Measurements from ENCODE around the gene PEA15.
A peak's percentile ranks its signal among the peaks of the same experiment; 100 is the strongest.

PEA15 gene

DNA sequence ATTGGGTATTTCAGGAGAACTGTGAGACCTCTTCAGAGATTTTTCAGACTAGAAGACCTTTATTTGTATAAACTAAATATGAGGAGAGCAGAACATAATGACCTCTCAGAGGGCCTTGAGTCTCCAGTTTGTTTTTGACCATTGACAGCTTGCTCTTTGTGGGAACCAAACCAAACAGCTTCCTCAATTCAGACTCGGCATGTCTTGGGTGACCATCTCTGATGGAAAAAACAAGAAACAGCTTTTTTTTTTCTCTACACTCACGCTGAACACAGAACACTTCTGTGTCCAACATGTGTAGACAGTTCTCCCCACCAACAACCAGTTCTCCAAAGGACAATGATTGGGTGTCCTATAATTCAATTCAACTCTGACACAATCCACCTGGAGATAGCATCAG, 42.3 kb upstream of the PEA15 start (continued):
- TF ChIP-seq, protein P1, sequence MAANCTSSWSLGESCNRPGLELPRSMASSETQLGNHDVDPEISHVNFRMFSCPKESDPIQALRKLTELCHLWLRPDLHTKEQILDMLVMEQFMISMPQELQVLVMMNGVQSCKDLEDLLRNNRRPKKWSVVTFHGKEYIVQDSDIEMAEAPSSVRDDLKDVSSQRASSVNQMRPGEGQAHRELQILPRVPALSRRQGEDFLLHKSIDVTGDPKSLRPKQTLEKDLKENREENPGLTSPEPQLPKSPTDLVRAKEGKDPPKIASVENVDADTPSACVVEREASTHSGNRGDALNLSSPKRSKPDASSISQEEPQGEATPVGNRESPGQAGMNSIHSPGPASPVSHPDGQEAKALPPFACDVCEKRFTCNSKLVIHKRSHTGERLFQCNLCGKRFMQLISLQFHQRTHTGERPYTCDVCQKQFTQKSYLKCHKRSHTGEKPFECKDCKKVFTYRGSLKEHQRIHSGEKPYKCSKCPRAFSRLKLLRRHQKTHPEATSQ (tag by site-specific recombination; IDR thresholded peaks at IDR 0.05), result no peak
- TF ChIP-seq ZBTB17 (tag by site-specific recombination; IDR thresholded peaks at IDR 0.05) (no peak), MEIS1 (CRISPR knock-in tag; IDR thresholded peaks at IDR 0.05; ENCODE audit: borderline replicate concordance) (no peak), BCL11B (tag by site-specific recombination; IDR thresholded peaks at IDR 0.05; ENCODE audit: low read depth) (no peak), ZNF221 (tag by site-specific recombination; IDR thresholded peaks at IDR 0.05; ENCODE audit: borderline replicate concordance) (no peak), ZNF416 (tag by site-specific recombination; IDR thresholded peaks at IDR 0.05) (no peak)

DNA sequence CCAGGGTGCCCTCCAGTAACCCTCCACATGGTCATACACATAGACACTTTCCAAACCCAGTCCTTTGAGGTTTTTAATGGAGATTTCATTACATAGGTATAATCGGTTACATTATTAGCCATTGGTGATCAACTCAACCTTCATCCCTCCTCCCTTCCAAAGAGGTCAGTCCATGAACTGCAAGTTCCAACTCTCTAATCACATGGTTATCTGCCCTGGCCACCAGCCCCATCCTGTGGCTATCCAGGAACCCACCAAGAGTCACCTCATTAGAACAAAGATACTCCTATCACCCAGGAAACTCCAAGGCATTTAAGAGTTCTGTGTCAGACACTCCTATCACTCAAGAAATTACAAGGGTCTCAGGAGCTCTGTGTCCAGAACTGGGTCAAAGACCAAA, 41.6 kb upstream of the PEA15 start:
- ChIA-PET POLR2A (no interaction called here), CTCF (interaction anchor here (0.9 to 2.2 kb wide), 4 partner anchors 9 to 88 kb away, joined by 3 to 12 read pairs (median 6); no protein-coding TSS in a partner anchor)
- Histone ChIP-seq H3K27ac (ENCODE audit: extremely low read depth, low read depth, low read length) (no peak overlapping the region), H3K9me3 (ENCODE audit: control insufficient read depth, insufficient read depth, low read depth, low read length) (no peaks in the 10 kb centered on the region), H3K4me3 (ENCODE audit: low read depth, low read length) (no peak overlapping the region), H3K4me1 (ENCODE audit: control insufficient read depth, insufficient read depth, low read length) (no peaks in the 10 kb centered on the region), H3K36me3 (ENCODE audit: control insufficient read depth in 2 of 2, insufficient read depth in 1 of 2, low read length in 2 of 2) (no peaks in the 10 kb centered on the region)
- no peak for TF ChIP-seq ZNF391 (tag by site-specific recombination; IDR thresholded peaks at IDR 0.05; ENCODE audit: borderline replicate concordance, low read depth)

DNA sequence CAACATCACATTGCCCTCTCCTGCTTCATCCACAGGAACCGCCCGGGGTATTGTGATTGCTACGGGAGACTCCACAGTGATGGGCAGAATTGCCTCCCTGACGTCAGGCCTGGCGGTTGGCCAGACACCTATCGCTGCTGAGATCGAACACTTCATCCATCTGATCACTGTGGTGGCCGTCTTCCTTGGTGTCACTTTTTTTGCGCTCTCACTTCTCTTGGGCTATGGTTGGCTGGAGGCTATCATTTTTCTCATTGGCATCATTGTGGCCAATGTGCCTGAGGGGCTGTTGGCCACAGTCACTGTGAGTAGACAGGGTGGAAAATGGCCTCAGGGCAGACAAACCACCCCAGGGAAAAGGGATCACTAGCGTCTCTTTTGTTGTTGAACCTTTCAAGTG, 41.1 kb upstream of the PEA15 start:
- Histone ChIP-seq H3K4me1 (ENCODE audit: control insufficient read depth, insufficient read depth, low read length) (no peaks in the 10 kb centered on the region), H3K9me3 (ENCODE audit: control insufficient read depth, insufficient read depth, low read depth, low read length) (no peaks in the 10 kb centered on the region), H3K4me3 (ENCODE audit: low read depth, low read length) (no peak overlapping the region), H3K27ac (ENCODE audit: extremely low read depth, low read depth, low read length) (no peak overlapping the region), H3K36me3 (ENCODE audit: control insufficient read depth in 2 of 2, insufficient read depth in 1 of 2, low read length in 2 of 2) (no peaks in the 10 kb centered on the region)
- CTCF ChIA-PET, result interaction anchor here (0.9 to 2.2 kb wide), 2 partner anchors 9 to 16 kb away, joined by 3 to 8 read pairs; no protein-coding TSS in a partner anchor
- POLR2A ChIA-PET, result no interaction called here
- TF ChIP-seq ZNF140 (tag by site-specific recombination; IDR thresholded peaks at IDR 0.05) (peak; percentile 16; the same call in 1 of the 2 replicates), ZNF626 (tag by site-specific recombination; IDR thresholded peaks at IDR 0.05) (no peak)

DNA sequence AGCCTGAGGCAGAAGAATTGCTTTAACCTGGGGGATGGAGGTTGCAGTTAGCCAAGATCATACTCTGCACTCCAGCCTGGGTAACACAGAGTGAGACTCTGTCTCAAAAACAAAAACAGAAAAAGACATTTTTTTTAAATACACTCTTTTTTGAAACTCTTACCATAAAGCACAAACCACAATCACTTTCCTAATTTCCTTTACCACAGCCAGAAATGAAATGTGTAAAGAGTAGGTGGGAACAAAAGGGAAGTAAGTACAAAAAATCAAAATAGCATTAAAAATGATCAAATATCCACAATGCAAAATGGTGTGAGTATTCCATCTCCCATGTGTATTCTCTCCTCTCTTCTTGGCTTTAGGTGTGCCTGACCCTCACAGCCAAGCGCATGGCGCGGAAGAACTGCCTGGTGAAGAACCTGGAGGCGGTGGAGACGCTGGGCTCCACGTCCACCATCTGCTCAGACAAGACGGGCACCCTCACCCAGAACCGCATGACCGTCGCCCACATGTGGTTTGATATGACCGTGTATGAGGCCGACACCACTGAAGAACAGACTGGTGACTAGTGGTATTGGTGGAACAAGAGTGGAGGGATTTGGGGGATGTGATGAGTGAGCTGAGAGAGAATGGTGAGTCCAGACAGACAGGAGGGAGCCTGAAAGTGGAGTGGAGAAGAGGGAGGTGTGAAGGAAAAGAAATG, 38.9 kb upstream of the PEA15 start:
- H3K9me3 ChIP-seq (ENCODE audit: control insufficient read depth, insufficient read depth, low read depth, low read length), result no peaks in the 10 kb centered on the region
- H3K27ac ChIP-seq (ENCODE audit: extremely low read depth, low read depth, low read length), result no peak overlapping the region
- TF ChIP-seq ZNF514 (tag by site-specific recombination; IDR thresholded peaks at IDR 0.05) (no peak), ZNF394 (tag by site-specific recombination; IDR thresholded peaks at IDR 0.05; ENCODE audit: borderline replicate concordance) (no peak), ZNF391 (tag by site-specific recombination; IDR thresholded peaks at IDR 0.05; ENCODE audit: borderline replicate concordance, low read depth) (no peak), ZBTB1 (tag by site-specific recombination; IDR thresholded peaks at IDR 0.05) (no peak), ZNF146 (tag by site-specific recombination; IDR thresholded peaks at IDR 0.05) (no peak), KLF9 (tag by site-specific recombination; IDR thresholded peaks at IDR 0.05; ENCODE audit: low read depth) (no peak), ZNF433 (tag by site-specific recombination; IDR thresholded peaks at IDR 0.05; ENCODE audit: low read depth) (no peak), ZNF560 (tag by site-specific recombination; IDR thresholded peaks at IDR 0.05; ENCODE audit: borderline replicate concordance) (no peak), ZNF16 (tag by site-specific recombination; IDR thresholded peaks at IDR 0.05; ENCODE audit: low read depth) (no peak), ZNF174 (tag by site-specific recombination; IDR thresholded peaks at IDR 0.05) (no peak), ZNF366 (tag by site-specific recombination; conservative IDR thresholded peaks at IDR 0.05) (no peak), YY1 (tag by site-specific recombination; IDR thresholded peaks at IDR 0.05) (no peak), ZNF23 (tag by site-specific recombination; IDR thresholded peaks at IDR 0.05; ENCODE audit: borderline replicate concordance) (no peak), BCL11B (tag by site-specific recombination; IDR thresholded peaks at IDR 0.05; ENCODE audit: low read depth) (no peak)
- TF ChIP-seq, protein P2, sequence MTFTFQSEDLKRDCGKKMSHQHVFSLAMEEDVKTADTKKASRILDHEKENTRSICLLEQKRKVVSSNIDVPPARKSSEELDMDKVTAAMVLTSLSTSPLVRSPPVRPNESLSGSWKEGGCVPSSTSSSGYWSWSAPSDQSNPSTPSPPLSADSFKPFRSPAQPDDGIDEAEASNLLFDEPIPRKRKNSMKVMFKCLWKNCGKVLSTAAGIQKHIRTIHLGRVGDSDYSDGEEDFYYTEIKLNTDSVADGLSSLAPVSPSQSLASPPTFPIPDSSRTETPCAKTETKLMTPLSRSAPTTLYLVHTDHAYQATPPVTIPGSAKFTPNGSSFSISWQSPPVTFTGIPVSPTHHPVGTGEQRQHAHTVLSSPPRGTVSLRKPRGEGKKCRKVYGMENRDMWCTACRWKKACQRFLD (tag by site-specific recombination; IDR thresholded peaks at IDR 0.05), result no peak
- TF ChIP-seq, protein P3, sequence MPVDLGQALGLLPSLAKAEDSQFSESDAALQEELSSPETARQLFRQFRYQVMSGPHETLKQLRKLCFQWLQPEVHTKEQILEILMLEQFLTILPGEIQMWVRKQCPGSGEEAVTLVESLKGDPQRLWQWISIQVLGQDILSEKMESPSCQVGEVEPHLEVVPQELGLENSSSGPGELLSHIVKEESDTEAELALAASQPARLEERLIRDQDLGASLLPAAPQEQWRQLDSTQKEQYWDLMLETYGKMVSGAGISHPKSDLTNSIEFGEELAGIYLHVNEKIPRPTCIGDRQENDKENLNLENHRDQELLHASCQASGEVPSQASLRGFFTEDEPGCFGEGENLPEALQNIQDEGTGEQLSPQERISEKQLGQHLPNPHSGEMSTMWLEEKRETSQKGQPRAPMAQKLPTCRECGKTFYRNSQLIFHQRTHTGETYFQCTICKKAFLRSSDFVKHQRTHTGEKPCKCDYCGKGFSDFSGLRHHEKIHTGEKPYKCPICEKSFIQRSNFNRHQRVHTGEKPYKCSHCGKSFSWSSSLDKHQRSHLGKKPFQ (tag by site-specific recombination; IDR thresholded peaks at IDR 0.05), result no peak
- TF ChIP-seq, protein P1 (tag by site-specific recombination; IDR thresholded peaks at IDR 0.05), result no peak
- CTCF ChIA-PET, result interaction anchor here (0.6 to 0.7 kb wide), 2 partner anchors 126 to 961 kb away, joined by 3 read pairs; no protein-coding TSS in a partner anchor
- no peaks in the 10 kb centered on the region for H3K36me3 ChIP-seq (ENCODE audit: control insufficient read depth in 2 of 2, insufficient read depth in 1 of 2, low read length in 2 of 2)
- no peak overlapping the region for H3K4me3 ChIP-seq (ENCODE audit: low read depth, low read length)
- POLR2A ChIA-PET, result no interaction called here
- no peaks in the 10 kb centered on the region for H3K4me1 ChIP-seq (ENCODE audit: control insufficient read depth, insufficient read depth, low read length)
